NCI-H1930 (cell line): ENCODE results near the gene KIF23.

ENCODE experiments used
- DNase-seq, 2 experiments: peaks; one replicate each; lab custom pipeline; 2025; lab: John Stamatoyannopoulos, UW

Gene KIF23

DNA sequence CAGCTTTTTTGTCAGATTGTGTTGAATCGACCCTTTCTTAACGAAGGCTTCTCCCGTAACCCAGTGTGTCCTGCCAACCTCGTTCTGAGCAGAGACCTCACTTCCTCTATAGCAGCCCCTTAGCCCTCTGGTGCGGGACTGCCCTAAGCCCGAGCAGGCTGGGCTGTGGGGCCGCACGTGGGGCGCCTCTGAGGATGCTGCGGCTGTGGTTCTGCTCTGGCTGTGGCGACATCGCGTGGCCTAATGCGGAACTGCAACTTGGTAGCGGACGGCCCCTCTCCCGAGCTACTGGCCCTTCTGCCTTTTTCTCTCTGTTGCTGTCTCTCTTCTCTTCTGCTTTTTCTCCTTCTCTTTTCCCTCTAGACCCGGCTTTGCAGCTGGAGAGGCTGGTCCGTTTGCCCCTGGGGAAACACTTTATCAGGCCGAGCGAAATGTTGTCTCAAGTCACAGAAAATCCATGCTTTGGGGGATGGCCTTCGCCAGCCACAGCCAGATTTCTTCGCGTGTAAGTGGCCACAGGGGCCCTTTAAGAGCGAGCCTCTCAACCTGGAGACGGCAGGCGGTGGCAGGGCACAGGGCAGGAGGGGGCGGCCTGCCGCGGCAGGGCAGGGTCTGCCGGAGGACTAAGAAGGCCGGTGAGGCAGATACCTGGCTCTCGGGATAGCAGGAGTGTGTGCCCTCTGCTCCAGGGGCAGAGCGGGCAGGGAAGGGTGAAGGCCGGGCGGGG is 19.4 kb upstream of the KIF23 start:
- DNase-seq = peak; percentile 16 to 30

DNA sequence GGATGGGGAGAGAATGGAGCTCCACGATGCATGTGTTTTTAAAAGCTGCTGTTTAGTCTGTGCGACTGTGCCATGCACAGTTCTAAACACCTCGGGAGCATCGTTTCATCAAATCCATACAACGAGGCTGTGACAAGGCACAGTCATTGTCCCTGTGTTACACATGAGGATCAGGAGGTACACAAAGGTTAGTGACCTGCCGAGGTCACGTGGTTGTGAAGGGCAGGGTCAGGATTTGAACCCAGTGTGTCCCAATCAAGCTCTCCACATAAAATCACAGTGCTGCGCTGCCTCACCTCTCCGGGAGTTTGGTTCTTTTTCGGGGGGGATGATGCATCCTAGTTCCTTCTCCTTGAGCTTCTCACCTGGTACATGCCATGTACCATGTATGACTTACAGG is 18.7 kb upstream of the KIF23 start:
- DNase-seq = no peak

DNA sequence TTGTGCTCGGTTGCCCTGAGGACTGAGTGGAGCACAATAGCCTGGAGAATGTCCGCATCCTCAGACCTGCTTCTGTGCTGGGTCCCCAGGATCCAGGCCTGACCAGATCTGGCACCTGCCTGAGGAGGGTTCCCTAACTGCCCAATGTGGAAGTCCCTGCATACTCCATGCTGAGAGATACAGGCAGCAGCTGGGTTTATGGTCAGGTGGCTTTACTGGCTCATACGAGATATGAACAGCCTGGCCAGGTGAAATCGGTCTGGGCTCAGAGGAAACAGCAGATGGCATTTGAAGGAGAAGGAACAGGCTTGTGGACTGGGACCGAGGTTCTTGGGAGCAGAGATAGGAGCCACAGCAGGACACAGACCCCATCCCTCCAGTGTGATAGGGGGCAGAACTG is 18.2 kb upstream of the KIF23 start:
- no peak for DNase-seq

DNA sequence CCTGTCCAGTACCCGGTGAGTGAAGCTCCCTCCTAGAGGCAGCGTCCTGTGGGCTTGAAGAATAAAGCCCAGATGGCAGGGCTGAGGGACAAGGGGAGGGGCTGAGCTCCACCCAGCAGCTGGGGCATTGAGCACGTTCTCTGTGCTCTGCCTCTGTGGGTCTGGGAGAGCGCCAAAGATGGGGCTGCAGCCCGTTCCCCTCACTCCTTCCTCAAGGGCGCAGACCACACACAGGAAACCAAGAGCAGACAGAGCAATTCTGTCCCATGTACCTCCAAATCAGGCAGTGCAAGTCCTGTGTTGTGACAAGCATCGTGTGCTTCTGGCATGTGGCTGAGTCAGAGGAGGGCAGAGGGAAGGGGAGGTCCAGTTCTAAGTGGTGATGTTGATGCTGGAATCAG is 15.7 kb upstream of the KIF23 start:
- no peak for DNase-seq

DNA sequence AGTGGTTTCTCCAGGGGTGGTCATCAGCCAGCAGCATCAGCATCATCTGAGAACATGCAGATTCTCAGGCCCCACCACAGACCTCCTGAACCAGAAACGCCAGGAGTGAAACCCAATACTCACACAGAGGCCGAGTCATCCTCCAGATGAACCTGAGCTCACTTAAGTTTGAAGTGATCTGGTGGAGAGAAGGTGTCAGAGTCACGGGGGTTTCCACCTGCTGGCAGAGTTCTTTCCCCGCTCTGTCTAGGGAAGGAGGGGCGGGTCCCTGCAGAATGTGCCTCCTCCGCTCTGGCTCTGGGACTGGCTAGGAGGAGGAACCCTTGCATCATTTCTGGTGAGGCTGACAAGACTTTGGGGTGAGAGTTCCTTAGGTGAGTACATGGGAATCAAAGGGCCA is 13.3 kb upstream of the KIF23 start:
- no peak for DNase-seq

DNA sequence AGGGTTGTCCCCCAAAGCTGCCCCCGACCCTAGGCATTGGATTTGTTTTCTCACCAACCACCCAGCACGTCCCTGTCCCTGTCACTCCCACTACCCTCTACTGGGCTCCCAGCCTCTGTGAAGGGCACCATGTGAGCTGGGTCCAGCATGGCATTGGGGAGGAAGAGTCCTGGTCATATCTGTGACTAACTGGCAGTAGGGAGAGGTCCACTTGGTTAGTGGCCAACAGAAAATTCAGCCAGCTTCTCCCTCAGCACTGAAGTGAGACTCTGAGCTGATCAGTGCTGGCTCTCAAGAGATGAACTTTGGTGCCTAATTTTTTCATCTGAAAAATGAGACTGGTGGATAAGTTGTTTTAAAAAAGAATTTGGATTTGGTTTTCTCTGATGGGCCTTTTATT is 11.3 kb upstream of the KIF23 start:
- no peak for DNase-seq

DNA sequence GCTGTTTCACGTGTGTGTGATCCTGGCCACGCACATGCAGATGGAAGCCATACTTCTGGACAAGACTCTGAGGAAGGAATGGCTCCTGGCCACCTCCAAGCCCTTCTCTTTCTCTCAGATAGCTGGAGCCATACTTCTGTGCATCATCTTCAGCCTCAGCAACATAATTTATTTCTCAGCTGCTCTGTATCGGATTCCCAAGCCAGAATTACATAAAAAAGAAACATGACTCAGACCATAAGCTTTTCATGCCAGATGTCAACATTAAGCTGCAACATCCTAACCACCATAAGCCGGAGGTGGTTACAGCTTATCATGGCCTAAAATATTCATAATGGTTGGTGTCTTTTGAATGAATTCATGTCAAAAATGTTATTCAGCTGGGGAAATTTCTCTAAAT is 10.6 kb upstream of the KIF23 start:
- no peak for DNase-seq

DNA sequence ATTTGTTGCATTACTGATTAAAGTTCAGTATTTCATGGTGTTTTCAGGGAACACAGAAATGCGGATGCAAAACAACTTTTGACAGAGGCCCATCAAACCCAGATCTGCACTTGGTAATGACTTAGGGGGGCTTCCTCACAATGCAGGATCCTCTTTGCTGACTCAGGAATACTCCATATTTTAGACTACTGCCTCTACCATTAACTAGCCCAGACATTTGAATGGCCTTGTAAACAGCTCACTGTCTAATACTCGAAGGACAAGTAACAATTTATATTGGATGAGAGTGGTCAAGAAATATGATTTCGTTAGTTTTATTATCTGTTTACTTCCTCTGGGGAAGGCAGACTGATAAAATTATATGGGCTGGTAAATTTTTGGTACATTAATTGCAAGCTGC is 9.0 kb upstream of the KIF23 start:
- no peak for DNase-seq

DNA sequence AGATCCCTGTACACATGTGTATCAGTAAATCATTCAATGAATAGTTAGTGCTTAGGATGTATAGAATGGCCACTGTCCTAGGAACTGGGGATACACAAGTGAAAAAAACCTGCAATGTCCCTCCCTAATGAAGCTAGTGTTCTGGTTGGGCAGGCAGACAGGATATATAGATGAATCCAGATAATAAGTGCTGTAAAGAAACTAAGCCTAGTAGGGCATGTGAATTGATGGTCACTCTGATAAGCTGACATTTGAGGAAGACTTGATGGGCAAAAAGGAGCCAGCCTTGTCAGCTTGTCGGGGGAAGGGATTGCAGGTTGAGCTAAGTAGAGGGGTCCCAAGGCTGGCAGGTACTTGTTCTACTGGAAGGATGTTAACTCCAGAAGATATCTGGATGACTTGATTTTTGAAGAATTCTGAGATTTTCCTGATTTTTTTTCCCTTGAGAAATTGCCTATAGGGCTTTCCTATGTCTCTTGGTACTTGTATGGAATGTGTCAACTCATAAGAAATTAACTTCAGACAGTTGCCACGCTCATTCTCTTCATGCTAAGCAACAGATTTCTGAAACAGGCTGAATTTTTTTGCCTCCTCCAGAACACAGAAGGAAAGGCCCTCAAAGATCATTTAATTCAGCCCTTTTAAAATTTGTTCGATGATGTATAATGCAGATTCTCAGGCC is 6.3 kb upstream of the KIF23 start:
- no peak for DNase-seq

DNA sequence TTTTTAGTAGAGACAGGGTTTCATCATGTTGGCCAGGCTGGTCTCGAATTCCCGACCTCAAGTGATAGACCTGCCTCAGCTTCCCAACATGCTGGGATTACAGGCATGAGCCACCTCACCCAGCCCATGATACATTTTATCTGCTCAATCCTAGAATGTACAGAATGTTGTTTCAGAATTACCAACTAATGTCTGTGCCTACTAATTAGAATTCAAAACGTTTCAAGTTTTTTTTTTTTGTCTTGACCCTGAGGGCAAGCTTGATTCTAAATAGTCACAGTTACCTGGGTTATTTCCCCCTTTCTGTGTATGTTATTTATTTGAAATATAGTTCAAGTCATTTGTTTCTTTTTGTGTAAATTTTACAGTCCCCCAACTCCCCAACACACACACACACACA is 5.3 kb upstream of the KIF23 start:
- DNase-seq = no peak

DNA sequence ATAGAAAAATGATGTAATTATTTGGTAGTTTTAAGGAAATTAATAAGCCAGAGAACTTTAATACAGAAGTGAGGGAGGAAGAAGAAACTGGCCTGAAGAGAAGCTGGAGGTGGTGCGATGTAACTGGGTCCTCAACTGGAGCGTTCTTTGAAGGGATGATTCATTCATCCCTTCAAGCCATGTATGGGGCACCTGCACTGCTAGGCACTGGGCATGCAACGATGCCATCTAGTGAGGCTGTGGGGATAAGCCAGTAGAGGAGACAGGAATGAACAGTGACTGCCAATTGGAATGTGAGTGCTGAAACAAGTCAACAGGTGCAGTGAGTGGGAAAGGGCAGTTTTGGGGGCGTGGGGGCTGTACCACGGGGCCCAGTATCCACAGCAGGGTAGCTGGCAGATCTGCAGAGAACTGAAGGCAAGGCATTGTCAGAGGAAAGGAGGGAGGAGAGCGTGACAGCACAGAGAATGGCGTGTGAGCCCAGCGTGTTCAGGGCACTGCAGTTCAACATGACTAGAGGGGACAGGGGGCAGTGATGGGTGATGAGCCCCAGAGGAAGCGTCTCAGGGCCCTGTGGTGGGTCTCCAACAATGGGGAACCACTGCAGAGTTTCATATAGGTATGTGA is 3.8 kb upstream of the KIF23 start:
- DNase-seq = peak in 1 of 2 experiments; percentile 2

DNA sequence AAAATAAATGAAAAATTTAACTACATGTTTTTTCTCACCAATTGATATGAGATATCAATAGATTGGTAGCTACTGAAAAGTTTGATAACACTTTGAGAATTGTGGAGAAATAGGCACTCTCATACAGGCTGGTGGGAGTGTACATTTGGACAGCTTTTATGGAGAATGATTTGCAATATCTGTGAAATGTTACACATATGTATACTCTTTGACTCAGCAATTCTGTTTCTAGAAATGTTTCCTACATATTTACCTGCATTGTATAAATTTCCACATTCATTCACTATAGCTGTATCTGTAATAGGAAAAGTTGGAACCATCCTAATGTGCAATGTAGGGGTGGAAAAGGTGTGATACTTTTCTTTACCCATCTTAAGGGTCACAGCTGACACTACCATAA is 1.9 kb upstream of the KIF23 start:
- DNase-seq = no peak

DNA sequence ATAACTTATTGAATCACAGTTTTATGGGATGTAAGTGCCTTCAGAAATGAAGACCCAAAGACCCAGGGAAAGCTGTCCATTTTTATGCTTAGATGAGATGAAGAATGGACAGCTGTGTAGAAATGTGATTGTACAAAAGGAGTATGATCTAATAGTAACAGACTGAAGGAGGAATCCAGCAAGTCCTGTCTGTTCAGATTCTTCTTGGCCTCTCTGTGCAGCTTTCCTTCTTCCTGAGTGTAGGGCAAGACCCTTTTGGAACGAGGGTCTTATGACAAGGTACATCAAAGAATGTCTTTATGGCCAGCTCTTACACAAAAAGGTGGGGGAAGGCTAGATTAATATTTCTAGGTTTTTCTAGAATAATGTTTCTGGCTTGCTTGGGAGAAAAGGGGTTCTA is 1.4 kb upstream of the KIF23 start:
- no peak for DNase-seq

DNA sequence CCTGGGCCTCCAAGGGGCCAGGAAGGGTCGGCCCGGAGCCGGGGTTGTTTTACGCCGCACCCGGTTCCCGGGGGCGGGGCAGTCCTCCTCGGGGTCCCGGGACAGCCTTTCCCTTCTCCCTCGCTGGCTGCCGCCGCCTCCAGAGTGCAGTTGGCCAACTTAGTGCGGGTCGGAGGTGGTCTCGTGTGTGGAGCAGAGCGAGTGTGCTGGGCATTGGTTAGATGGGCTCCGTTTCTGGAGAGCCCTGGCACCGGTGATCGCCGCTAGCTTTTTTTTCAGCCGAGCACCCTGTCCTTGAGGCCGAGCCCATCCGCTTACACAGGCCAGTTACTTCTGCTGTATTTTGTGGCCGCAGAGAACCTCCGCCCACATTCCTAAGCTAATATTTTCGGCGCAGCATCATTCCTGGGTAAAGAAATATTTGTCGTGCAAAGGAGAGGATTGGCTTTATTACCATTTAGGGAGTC is 585 bp downstream of the KIF23 start:
- peak in 1 of 2 experiments; percentile 1 for DNase-seq

DNA sequence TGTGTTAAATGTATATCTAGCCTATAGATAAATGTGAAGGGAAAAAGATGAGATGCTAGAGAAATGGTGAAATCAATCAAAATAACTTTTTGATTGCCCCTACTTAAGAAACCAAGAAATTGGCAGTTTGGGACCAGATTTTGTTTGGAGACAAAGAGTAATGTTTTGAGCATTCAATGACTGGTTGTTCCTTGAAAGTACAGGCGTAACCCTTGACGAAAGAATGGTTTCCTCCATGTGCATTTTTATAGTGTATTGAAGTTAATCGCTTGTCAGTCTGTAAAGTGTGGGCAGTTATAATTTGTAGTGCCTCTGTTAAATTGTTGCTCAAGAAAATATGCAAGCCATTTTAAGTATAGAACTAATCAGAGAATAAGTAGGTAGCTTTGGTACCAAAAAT is 1.2 kb downstream of the KIF23 start:
- DNase-seq = no peak

DNA sequence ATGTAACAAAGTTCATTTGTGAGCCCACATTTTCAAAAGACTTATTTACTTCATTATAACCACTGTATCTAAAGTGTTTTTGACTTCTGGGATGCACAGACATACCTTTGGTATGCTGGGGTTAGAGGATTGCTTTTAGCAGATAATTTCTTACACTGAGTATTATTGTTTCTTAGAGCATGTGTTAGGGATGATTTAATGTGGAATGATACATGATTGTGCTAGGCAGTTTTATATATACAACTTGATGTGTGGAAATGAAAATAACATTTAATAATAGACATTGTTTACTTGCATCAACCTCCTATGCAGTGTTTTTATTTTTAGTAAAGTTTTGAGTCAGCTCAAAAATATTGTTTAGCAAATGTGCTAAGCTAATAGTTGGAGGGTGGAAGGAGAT is 3.4 kb downstream of the KIF23 start:
- DNase-seq = no peak

DNA sequence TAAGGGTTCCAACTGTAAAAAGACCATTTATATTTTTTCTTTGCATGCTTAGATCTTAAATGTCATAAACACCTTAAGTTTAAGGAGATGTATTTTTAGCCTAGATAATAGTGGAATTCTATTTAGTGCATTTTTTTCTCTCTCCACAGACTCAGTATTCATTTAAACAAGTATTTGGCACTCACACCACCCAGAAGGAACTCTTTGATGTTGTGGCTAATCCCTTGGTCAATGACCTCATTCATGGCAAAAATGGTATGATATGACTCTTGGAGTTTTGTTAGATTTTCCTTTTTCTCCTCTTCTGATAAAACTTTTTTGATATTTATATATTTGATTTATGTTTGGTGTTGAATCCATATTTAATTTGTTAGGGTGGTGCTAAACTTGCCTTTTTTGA is 7.3 kb downstream of the KIF23 start:
- no peak for DNase-seq

DNA sequence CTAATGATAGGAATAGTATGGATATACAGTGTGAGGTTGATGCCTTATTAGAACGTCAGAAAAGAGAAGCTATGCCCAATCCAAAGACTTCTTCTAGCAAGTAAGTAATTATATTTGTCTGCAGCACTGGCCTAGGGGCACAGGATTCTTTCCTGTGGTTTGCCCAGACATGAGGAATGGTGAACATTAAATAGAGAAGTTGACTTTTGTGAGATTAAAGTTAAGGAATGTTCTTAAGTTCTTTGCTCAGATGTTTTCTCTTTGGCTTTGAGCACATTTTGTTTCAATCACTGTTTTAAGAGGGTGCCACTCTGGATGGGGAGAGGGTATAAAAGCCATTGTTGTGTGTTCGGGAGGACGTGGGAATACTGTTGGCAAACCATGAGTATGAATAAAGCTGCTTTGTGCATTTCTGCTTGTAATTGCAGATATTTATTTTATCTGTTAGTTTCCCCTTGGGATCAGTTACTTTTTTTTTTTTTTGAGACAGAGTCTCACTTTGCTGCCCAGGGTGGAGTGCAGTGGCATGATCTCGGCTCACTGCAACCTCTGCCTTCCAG is 8.3 kb downstream of the KIF23 start:
- DNase-seq = no peak

DNA sequence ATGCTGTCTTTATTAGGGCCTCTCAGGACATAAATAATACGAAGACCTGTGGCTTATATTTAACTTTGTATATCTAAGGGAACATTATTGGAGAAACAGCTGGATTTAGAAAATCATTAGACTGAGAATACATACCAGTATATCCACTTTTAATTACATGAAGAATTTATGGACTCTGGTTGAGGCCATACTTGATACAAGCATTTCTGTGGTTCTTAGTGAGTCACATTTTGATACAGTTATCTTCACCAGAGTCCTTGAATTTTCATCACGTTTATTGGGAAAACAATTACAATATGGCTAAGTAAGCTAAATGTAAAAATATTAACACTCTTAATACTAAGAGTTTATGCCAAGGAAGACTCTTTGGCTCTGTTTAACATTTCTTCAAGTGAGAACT is 9.9 kb downstream of the KIF23 start:
- DNase-seq = no peak

DNA sequence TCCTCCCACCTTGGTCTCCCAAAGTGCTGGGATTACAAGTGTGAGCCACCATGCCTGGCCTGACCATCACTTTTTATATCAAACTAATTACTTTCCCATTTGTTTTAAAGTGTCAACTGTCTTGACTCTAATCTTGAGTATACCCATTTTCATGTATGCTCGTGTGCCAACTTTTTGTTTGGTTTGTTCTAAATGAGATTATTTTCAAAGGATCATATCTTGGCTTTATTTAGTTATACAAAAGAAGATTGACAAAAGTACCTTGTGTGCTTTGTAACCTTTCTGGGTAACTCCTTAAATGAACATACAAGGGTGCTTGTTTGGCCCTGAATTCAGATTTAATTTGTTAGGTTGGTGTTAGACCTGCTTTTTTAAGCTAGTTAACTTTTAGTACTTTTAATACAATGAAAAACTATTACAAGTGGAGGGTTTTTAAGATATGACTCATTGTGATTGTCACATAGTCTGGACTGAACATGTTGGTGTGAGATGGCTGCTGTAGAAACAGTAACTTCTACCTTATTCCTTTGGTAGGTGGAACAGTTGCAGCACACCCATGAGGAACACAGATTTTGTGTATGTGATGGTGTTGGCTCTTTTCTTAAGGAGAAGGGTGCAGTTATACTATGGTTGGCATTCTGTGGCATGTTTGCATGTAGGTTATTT is 10.7 kb downstream of the KIF23 start:
- DNase-seq = no peak

DNA sequence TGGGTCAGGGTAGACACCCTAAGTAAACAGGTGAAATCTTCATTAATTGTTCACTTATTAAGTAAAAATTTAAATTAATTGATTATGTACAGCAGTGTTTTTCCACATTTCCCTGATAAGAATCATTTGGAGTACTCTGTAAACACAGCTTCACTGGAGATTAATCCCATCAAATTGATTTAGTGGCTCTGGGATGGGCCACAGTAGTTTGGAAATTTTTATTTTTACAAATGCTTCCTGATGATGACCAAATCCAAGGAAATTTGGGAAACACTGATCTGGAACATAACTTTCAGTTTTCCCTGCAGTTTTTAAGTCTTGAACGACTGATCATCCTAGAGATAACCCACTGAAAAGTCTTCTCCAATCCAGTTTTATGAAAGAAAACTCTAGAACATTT is 19.7 kb downstream of the KIF23 start:
- DNase-seq = no peak

DNA sequence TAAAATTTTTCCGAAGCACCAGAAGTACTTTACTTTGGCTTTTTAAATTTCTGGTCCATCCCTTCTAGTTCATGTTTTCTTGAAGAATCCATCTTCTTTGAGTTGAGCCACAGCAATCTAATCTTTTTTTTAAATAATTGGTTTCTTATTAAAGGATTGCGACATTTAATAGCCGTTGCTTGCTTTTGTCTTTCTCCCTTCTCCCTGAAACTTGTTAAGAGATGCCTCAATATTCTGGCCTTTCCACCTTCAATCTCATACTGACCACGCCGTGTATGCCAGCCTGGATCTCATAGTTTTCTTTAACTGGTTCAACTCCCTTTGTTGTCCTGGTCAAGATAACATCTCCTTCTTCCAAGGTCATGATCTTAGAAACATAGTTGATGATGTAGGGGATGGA is 20.1 kb downstream of the KIF23 start:
- DNase-seq = no peak

DNA sequence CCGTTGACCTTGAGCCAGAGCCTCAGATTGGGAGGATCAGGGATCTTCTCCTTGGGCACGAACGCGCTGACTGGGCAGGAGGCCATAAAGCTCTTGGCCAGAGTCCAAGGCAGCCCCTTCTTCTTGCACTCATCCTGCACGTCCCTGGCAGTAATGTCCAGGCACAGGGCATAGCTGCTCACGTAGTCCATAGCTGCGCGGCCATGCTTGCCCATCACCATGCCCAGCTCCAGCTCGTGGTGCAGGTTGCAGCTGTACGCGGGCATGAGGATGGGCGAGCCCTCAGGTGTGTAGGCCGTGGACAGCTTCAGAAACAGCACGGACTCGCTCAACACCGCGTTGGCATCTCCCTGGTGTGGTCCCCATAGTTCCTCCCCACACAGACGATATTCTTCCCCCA is 20.5 kb downstream of the KIF23 start:
- no peak for DNase-seq
